HL-60/S4 treated with retinoic acid at 250 ng/mL for 4 days and 3 days (cell line): ENCODE results near the gene MAP1B.

Source experiments
- in situ Hi-C: fragments of 300-500 bp; cut with MboI; formaldehyde crosslinking; loops from 2 replicates; pipeline ENCODE4 v1.7.0; 2022; ENCODE audit warnings: low sequenced_read_pairs

The MAP1B gene

DNA sequence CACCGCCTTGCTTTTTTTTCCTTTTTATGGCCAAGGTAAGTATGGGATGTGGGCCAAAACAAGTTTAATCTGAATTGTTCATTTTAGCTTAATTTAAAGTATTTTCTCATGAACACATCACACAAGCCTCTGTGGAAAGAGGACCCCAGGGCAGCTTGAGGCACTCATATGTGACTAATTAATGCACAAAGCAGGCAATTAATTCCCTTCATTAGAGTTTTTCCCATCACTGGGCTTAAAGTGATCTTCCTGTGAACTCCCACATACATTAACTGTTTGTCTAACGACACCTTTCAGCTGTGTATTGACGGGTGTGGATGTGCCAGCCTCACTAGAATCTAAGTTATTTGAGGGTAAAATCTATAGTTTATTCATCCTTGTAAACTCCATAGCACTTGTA, 109.5 kb downstream of the MAP1B start:
- in situ Hi-C loops = no loop called here

DNA sequence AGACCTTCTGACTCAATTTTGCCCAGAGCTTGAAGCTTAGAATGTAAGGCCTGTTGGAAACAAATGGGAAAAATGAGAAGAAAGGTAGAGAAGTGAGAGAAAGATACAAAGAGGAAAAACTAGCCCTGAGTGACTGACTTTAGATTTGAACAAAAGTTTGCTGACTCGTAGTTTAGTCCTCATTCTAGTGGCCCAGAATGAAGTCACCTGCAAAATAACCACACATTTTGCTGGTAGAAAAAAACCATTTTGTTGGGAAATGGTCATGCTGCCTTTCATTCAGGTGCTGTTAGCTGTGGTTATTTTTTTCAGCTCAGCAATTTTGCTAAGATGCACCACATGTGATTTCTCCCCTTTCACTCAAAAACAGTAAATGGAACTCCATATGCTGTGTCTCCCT, 113.8 kb downstream of the MAP1B start:
- in situ Hi-C loops = no loop called here

DNA sequence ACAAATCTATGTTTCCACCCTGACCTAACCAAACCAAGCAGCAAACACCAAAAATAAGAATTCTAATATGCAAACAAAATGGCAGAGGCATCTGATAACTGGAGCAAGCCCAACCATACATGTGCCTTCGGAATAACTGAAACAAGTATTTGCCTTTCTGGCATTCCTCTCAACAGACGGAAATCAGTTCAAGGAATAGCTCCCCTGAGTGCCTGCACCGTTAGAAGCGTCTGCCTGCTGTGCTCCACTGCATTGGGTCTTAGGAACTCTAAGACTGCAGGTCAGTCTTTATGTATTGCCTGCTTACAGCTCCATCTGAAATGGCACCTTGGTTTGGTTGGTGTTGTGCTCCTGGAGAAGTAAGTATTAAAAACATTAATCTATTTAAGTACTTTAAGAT, 114.3 kb downstream of the MAP1B start:
- in situ Hi-C loops = no loop called here

DNA sequence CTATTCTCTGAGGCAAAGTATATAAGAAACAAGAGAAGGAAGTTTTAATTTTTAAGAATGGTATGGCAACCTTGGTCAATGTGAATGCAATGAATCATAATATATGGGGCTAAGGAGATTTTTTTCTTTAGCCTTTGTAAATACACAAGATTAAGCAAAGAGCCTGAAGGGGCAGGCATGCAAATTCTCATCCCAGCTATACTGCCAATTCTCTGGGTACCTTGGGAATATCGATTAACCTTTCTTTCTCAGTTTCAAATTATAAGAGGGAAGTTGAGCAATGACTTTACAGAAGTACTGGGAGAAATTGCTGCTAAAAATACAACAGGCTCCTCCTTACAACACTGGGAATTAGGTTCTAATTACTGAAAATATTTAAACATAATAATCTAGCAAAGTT, 115.2 kb downstream of the MAP1B start:
- in situ Hi-C loops = no loop called here

DNA sequence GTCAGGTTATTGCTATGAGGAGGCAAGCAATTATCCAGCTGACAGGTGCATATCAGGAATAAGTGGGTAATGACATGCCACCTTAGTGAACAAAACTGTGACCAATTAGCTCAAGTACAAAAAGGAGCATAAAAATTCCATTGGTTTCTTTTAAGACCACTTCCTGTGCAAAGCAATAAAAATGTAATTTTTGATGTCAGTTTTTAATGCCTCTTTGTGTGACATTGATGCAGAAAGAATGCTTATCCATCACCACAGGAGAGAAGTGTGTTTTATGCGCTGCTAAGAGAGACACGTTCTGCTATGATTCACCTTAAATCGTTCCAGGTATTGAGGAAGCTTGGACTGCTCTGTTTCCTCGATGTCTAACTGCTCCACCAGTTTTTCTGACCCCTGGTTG, 116.1 kb downstream of the MAP1B start:
- in situ Hi-C loops = no loop called here

DNA sequence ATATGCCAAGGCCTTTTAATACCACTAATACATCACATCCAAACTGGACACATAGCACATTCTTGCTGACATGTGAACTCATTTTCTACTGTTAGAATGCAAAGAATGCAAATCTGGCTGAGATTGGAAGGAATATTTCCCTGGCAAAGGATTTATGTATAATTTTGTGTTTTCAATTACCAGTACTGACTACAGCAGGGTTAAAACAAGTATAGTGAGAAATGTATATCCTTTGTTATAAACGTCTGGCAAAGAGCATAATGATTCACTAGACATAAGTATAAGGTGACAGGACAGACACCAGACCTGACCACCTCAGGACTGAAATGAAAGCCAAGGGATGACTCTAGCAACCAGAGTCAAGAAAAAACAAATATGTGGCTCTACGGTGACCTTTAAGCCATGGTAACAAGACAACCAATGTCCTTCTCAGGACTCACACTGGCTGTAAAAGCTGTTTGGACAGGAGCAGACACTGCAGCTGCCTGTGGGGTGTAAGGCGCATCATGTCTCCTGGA, 117.7 kb downstream of the MAP1B start:
- in situ Hi-C loops = no loop called here

DNA sequence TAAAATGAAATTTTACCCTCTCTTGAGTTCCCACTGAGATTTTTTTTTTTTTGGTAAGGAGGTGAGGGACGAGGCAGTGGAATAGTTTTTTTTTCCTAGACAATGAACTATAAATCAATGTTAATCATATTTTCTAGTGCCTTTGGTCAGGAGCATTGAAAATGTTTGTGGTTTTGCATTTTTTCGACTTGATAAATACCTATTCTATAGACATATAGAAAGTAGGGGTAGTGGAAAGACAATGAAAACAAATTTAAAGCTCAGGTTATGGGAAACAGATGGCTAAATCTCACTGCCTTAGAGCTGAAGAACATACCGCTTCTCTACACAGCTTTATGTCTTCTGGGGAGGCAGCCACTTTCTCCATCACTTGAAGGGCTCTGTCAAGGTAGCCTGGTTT, 118.5 kb downstream of the MAP1B start:
- in situ Hi-C loops = no loop called here

DNA sequence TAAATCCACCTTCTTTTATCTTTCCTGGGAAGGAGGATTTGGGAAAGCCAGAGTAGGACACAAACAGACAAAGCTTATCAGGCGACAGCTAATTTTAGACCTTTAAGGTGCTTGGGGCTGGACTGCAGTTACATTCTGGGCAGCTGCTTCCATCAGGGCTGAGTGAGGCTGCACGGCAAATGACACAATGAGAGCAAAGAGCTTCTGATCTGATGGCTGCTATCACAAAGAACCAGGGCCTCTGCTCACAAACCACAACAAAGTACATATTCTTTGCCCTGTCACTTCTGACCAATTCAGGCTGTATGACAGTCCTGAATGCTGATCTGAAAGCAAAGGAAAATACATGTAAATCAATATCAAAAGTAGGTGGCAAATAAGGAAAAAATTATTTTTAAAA, 119.7 kb downstream of the MAP1B start:
- in situ Hi-C loops = no loop called here

DNA sequence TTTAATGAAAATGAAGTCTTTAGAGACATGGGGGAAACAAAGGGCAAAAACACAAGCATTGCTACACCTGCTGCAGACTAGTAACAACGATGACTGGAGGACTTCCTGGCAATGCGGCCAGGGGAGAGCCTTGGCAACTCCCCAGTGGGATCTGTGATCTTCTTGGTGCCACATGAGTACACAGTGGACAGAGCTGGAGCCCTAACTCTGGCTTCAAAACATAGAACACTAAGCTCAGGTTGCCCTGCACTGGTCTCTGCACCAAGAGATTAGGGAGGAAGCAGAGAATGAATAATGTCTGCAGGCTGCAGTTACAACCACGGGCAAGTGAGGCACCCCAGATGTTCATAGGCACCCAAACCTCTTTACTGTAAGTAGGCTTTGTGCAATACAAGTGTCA, 121.7 kb downstream of the MAP1B start:
- in situ Hi-C loops = no loop called here

DNA sequence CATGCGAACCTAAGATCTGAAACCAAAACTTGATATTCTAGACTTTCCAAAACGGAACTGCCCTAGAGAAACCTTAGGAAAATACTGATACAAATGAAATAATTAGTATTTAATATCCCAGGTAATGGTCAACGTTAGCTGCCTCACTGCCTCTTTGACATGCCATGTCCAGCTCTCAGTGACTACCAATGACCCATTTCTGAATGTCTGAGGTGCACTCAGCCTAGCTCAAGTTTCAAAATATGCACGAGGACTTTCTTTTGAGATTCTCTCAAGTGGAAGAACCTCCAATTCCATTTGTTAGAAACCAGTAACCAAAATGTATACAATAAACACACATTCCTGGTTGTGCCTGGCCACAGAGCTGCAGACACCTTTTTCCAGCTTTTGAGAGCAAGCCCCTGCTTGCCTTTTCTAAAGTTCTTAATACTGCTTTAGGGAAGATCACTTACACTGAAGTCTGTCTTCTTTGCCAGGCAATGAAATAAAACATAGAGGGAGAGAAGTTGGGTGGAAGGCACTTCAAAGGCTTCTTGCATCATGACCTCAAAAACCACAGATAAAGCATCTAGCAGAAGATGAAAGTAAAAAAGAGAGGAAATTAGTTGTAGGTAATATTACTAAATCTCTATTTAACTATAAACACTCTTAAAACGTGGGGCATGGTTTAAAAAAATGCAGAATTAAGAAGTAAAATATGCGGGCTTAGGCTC, 124.9 kb downstream of the MAP1B start:
- in situ Hi-C loops = no loop called here

DNA sequence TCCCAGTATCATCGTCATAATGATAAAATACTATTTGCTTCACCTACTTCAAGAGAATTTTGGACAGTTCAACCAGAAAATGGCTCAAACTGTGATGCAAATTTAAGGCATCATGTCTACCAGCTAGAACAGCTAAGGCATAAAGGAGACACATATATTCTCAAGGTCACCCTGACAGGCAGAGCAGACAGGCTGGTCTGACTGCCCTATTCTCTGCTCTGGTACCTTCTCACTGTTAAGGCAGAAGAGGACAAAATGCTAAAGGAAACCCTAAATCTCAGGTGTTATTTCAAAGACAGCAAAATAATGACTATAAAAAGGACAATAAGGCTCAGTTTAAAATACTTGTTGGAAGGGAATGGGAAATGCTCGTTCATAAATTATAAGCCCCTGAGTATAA, 125.6 kb downstream of the MAP1B start:
- in situ Hi-C loops = no loop called here

DNA sequence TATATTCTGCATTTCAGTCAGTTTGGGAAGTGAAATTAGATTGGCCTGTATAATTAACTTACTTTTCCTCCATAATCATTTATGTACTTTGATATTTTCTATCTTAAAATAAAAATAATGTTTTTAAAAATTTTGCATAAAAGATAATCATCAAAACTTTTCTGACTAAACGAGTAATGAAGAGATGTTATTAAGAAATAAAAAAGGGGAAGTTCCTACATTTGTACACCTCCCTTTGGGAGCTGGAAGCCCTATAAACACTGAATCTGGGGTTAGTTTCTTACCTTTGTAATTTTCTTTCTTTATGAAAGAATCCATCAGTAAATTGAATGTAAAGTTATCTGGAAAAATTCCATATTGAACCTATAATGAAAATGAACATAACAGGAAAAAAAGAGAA, 126.6 kb downstream of the MAP1B start:
- in situ Hi-C loops = no loop called here

DNA sequence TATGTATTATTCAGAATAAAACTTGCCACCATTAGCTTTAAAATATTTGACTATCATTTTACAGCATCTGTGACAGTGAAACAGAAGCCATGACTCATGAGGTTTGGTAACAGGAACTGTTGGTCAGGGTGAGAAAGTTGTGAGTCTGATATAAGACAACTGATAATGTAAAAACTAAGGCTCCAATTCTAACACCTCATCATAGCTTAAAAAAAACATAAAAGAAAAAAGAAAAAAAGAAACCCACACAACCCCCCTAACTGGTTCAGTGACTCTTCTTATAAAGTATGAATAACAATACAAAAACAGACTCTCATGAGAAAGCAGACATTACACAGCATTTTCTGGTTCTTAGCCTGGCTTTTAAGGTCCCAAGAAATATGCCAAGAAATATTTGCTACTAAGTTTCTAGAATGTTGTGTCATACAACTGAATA, 127.0 kb downstream of the MAP1B start:
- in situ Hi-C loops = no loop called here

DNA sequence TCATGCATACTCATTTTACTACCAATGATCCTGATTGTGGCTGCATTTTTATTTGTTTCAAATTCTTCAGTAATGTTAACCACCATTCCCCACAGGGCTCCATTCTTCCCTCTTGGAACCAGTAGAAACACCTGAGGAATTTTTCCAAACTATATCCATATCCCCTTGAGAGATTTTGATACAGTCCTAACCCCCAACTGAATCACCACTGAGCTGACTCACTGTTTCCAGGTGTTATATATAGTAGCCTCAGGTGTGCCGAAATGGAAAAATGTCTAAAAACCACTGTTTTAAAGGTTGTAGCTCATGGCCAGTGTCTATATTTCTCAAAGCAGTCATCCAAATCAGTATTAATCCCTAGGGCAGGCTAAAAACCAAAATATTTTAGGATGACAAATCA, 127.6 kb downstream of the MAP1B start:
- in situ Hi-C loops = no loop called here

DNA sequence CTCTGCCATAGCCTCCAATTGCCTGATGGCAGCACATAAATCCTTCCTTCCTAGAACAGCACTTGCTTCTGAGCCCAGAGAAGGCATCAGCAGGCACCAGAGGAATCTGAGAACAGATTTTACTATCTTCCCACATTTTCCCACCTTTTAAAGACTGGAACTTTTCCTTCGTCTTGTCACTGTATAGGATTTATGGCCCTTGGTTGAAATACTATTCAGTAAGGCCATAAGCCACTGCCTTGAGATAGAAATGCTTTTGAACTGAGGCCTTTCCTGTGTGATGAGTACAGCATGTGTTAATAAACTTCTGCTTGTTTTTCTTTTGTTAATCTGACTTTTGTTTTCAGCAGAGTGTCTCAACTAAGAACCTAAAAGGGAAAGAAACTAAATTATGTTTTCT, 128.4 kb downstream of the MAP1B start:
- in situ Hi-C loops = no loop called here

DNA sequence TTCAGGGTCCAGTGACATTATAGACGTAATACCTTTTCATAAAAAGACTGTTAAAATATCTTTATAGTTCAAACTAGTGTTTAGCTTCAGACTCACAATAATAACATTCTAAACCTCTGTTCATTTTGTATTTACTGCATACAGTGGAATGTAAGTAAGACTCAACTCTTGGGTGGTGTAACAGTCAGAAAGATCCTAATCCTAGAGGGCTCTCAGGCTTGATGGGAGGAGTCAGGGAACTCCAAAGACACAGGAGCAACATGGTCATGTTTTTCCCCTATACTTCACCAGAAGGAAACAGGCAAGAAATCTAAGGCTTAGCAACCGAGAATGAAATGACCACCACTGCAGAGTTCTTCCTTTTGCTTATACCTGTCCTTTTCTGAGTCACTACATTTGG, 130.1 kb downstream of the MAP1B start:
- in situ Hi-C loops = no loop called here

DNA sequence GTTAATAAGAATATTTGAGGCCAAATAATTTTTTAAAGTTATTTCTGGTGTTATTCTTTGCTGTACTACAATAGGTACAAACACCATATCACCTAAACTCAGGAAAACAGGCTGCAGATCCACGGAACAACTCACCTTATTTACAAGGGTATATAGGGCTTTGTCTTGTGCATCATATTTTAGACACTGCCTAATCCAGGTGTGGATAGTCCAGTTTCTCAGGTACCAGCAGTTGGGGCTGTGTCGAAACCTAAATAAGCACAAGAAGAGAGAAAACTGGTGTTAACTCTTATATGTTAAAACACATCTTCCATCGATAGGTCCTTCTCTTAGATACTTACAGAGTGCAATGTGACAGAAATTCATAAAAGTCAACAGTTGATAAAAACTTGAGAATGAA, 130.6 kb downstream of the MAP1B start:
- in situ Hi-C loops = no loop called here

DNA sequence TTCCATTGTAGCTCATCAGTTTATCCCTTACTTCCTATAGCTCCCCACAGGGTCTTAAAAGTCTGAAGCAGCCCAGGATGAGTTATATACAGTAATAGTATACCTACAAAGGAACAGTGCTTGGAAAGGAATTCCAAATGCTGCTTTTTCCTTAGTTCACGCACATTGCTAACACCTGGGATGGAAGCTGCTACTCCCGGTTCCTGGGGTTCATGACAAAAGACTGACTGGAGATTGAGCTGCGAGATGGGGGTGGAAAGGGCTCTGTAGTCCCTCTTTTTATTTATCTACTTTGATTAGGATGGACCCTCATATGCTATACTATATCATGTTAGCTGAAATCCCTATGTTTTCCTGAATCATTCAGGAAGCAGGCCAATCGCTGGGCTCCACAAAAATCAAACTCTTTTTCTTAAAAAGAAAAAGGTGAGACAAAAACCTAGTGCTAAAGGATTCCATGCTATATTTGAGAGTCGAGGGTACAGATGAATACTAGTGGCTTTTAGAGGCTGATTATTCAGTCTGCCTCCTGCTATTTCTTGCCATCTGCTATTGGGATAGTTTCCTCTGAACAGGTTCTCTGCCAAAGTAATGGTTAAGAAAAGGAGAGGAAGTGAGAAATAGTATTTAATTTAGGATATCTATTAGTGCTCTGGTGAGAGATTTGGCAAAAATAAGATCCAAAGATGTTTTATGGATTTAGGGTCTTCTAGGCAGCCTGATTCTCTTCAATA, 131.6 kb downstream of the MAP1B start:
- in situ Hi-C loops = no loop called here

DNA sequence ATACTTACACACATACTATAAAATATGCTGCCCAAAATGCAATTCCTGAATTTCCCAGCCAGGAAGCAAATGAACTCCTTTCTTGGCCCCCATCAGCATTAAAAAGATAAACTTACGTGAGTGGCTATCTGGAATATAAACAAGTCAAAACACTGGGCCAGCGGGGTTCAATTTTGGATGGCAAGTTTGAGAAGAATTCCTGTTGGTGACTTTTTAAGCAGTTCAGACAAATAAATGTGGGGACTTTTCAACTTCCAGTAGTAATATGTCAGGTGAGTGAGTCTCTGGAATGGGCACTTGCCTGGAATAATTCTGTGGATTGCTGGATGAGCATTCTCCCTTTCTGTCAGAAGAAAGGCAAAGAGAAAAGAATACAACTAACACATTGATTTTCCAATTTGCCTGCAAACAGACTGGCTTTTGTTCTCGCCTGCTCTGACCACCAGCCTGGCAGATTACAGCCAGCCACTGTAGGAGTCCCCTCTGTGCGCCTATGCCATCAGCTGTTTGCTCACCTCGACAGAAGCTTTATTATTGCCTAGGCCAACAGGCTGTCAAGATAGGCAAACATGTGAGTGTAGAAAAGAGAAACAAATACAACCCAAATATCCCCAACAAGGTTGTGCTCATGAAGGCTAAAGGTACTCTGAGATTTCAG, 134.2 kb downstream of the MAP1B start:
- in situ Hi-C loops = no loop called here

DNA sequence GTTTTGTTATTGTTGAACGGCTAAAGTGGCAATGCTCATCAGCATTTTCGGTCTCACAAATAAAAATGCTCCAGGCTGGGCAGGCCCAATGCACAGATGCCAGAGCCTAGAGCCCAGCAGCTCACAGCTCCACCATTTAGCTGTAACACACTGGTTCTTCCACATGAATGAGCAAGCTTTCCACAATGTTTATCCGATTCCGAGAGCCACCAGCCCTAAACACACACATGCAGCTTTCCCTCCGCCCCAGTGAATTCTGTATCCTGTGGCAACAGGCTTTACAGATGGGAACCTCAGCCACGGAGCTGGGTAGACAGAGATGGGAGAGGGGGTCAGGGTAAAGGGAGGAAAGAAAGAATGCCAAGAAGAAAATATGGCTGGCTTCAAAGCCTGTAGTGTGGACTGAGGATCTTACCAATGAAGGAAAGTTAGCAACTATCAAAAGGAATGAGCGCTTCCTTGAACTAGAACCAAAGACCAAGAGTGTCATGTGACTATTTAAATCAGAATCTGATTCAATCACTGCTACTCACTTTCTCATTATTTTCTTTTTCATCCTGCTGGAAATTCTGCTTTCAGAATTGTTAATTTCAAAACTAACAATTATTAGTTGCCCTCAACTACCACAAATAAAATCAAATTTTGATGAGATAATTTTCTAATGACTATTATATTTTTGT, 135.7 kb downstream of the MAP1B start:
- in situ Hi-C loops = no loop called here

DNA sequence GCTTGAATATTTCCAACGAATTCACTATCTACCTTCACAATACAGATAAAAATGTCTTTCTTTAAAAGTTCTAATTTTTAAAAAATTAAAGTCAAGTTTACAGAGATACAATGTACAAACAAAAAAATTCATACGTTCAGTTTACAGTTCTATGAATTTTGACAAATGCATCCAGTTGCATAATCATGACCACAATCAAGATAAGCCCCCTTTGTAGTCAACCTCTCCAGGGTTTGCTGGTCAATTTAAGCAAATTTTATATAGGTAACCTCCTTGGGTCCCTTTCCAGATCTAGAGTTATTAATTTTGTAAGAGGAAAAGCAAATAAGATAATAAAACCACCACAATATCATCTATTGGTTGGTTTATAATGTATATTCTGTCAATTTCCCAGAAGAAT, 136.4 kb downstream of the MAP1B start:
- in situ Hi-C loops = no loop called here
